Measurements from ENCODE around the gene CADM1.

The CADM1 gene

GRCh38 chr11:115322553-115323203 is 181.5 kb downstream of the CADM1 start:
- no peak for DNase-seq (ENCODE audit: low spot score)
- ChIA-PET CTCF (no interaction called here), POLR2A (ENCODE audit: low non-redundant PET) (no interaction called here)
- no peak for TF ChIP-seq CTCF (conservative IDR thresholded peaks at IDR 0.05; ENCODE audit: low read depth)
- no peak overlapping the region for H3K27ac ChIP-seq

GRCh38 chr11:115321605-115322289 is 182.5 kb downstream of the CADM1 start:
- H3K27ac ChIP-seq: no peak overlapping the region
- ChIA-PET POLR2A (ENCODE audit: low non-redundant PET) (no interaction called here), CTCF (no interaction called here)
- no peak for DNase-seq (ENCODE audit: low spot score)
- TF ChIP-seq CTCF (conservative IDR thresholded peaks at IDR 0.05; ENCODE audit: low read depth): no peak

GRCh38 chr11:115317277-115318185 is 186.7 kb downstream of the CADM1 start:
- DNase-seq (ENCODE audit: low spot score): no peak
- CTCF ChIA-PET: no interaction called here
- POLR2A ChIA-PET (ENCODE audit: low non-redundant PET): no interaction called here

GRCh38 chr11:115316696-115317095 is 187.5 kb downstream of the CADM1 start:
- DNase-seq (ENCODE audit: low spot score): no peak
- no peak overlapping the region for H3K27ac ChIP-seq
- CTCF ChIA-PET: no interaction called here
- POLR2A ChIA-PET (ENCODE audit: low non-redundant PET): no interaction called here
- no peak for TF ChIP-seq CTCF (conservative IDR thresholded peaks at IDR 0.05; ENCODE audit: low read depth)

More at GRCh38 chr11:115317277-115318185, 186.7 kb downstream of the CADM1 start:
- no peak overlapping the region for H3K27ac ChIP-seq
- TF ChIP-seq CTCF (conservative IDR thresholded peaks at IDR 0.05; ENCODE audit: low read depth): no peak

- TF ChIP-seq CTCF (conservative IDR thresholded peaks at IDR 0.05; ENCODE audit: low read depth): no peak
- ChIA-PET POLR2A (ENCODE audit: low non-redundant PET) (no interaction called here), CTCF (no interaction called here)
- no peak overlapping the region for H3K27ac ChIP-seq
- no peak for DNase-seq (ENCODE audit: low spot score)
Observed at GRCh38 chr11:115314330-115314920, 189.8 kb downstream of the CADM1 start.

- no peak for DNase-seq (ENCODE audit: low spot score)
- CTCF ChIA-PET: no interaction called here
- H3K27ac ChIP-seq: no peak overlapping the region
- POLR2A ChIA-PET (ENCODE audit: low non-redundant PET): no interaction called here
- no peak for TF ChIP-seq CTCF (conservative IDR thresholded peaks at IDR 0.05; ENCODE audit: low read depth)
Observed at GRCh38 chr11:115313224-115313838, 190.9 kb downstream of the CADM1 start.

Data from RWPE1 (cell line).